Measurements from ENCODE around the gene PIRT. TPM values are rescaled to one million over a fixed set of nuclear protein-coding genes. Genes with fewer than 3 reads are reported as not detected.

Gene PIRT
- total RNA-seq, 2 donors from 2014 or later, result not detected

- Mint-ChIP-seq H3K4me3 (no peak overlapping the region), H3K27ac (no peak overlapping the region), H3K9me3 (no peaks in the 10 kb centered on the region), H3K36me3 (ENCODE audit: insufficient read depth in 2 of 2) (no peaks in the 10 kb centered on the region), H3K27me3 (ENCODE audit: low read depth) (no peaks in the 10 kb centered on the region), H3K4me1 (ENCODE audit: low read depth) (no peaks in the 10 kb centered on the region)
- ATAC-seq (replicated peaks in 1 of 2) (no peak), DNase-seq (no peak)
Measured at GRCh38 chr17:10807704-10808128, 30.2 kb downstream of the PIRT start.

GRCh38 chr17:10806545-10807262 is 31.2 kb downstream of the PIRT start:
- no peak overlapping the region for H3K27ac Mint-ChIP-seq
- no peaks in the 10 kb centered on the region for H3K36me3 Mint-ChIP-seq (ENCODE audit: insufficient read depth in 2 of 2)
- ATAC-seq (replicated peaks in 1 of 2) (no peak), DNase-seq (no peak)
- H3K27me3 Mint-ChIP-seq (ENCODE audit: low read depth), result no peaks in the 10 kb centered on the region
- no peaks in the 10 kb centered on the region for H3K4me1 Mint-ChIP-seq (ENCODE audit: low read depth)
- H3K4me3 Mint-ChIP-seq, result no peak overlapping the region
- H3K9me3 Mint-ChIP-seq, result no peaks in the 10 kb centered on the region

- no peaks in the 10 kb centered on the region for H3K9me3 Mint-ChIP-seq
- no peak for DNase-seq
- no peaks in the 10 kb centered on the region for H3K36me3 Mint-ChIP-seq (ENCODE audit: insufficient read depth in 2 of 2)
- no peaks in the 10 kb centered on the region for H3K27me3 Mint-ChIP-seq (ENCODE audit: low read depth)
- ATAC-seq (replicated peaks in 1 of 2), result no peak
- no peak overlapping the region for H3K27ac Mint-ChIP-seq
- H3K4me1 Mint-ChIP-seq (ENCODE audit: low read depth), result no peaks in the 10 kb centered on the region
- no peak overlapping the region for H3K4me3 Mint-ChIP-seq
Measured at GRCh38 chr17:10805911-10806310, 32.0 kb downstream of the PIRT start.

GRCh38 chr17:10804546-10804945 is 33.3 kb downstream of the PIRT start:
- Mint-ChIP-seq H3K27me3 (ENCODE audit: low read depth) (no peaks in the 10 kb centered on the region), H3K4me3 (no peak overlapping the region), H3K36me3 (ENCODE audit: insufficient read depth in 2 of 2) (no peaks in the 10 kb centered on the region), H3K4me1 (ENCODE audit: low read depth) (no peaks in the 10 kb centered on the region), H3K9me3 (no peaks in the 10 kb centered on the region), H3K27ac (no peak overlapping the region)
- ATAC-seq (replicated peaks in 1 of 2) (no peak), DNase-seq (no peak)

- Mint-ChIP-seq H3K27me3 (ENCODE audit: low read depth) (no peaks in the 10 kb centered on the region), H3K27ac (no peak within 1 kb of the TSS), H3K4me1 (ENCODE audit: low read depth) (no peaks in the 10 kb centered on the region), H3K36me3 (ENCODE audit: insufficient read depth in 2 of 2) (no peaks in the 10 kb centered on the region), H3K4me3 (no peak within 1 kb of the TSS), H3K9me3 (no peaks in the 10 kb centered on the region)
- no peak for DNase-seq
- no peak for ATAC-seq (replicated peaks in 1 of 2)
Measured at GRCh38 chr17:10803830-10804475, 33.9 kb downstream of the PIRT start, which contains the start of gene TMEM238L. Gene TMEM238L, minus strand, starts transcription at chr17:10804099. Its CDS starts 136 bp downstream, at chr17:10803963.

- H3K9me3 Mint-ChIP-seq, result no peaks in the 10 kb centered on the region
- no peak overlapping the region for H3K4me3 Mint-ChIP-seq
- no peak for DNase-seq
- no peaks in the 10 kb centered on the region for H3K4me1 Mint-ChIP-seq (ENCODE audit: low read depth)
- H3K27me3 Mint-ChIP-seq (ENCODE audit: low read depth), result no peaks in the 10 kb centered on the region
- no peaks in the 10 kb centered on the region for H3K36me3 Mint-ChIP-seq (ENCODE audit: insufficient read depth in 2 of 2)
- no peak for ATAC-seq (replicated peaks in 1 of 2)
- no peak overlapping the region for H3K27ac Mint-ChIP-seq
Measured at GRCh38 chr17:10803350-10803749, 34.5 kb downstream of the PIRT start.

- H3K27me3 Mint-ChIP-seq (ENCODE audit: low read depth), result no peaks in the 10 kb centered on the region
- DNase-seq, result no peak
- no peaks in the 10 kb centered on the region for H3K4me1 Mint-ChIP-seq (ENCODE audit: low read depth)
- H3K27ac Mint-ChIP-seq, result no peak overlapping the region
- H3K36me3 Mint-ChIP-seq (ENCODE audit: insufficient read depth in 2 of 2), result no peaks in the 10 kb centered on the region
- ATAC-seq (replicated peaks in 1 of 2), result no peak
- no peak overlapping the region for H3K4me3 Mint-ChIP-seq
- H3K9me3 Mint-ChIP-seq, result no peaks in the 10 kb centered on the region
Measured at GRCh38 chr17:10802496-10803284, 35.2 kb downstream of the PIRT start.

- H3K9me3 Mint-ChIP-seq, result no peaks in the 10 kb centered on the region
Measured at GRCh38 chr17:10799407-10799806, 38.5 kb downstream of the PIRT start.

GRCh38 chr17:10798910-10799309 is 39.0 kb downstream of the PIRT start:
- Mint-ChIP-seq H3K4me3 (no peak overlapping the region), H3K36me3 (ENCODE audit: insufficient read depth in 2 of 2) (no peaks in the 10 kb centered on the region), H3K4me1 (ENCODE audit: low read depth) (no peaks in the 10 kb centered on the region), H3K9me3 (no peaks in the 10 kb centered on the region), H3K27ac (no peak overlapping the region), H3K27me3 (ENCODE audit: low read depth) (no peaks in the 10 kb centered on the region)
- ATAC-seq (replicated peaks in 1 of 2), result no peak
- DNase-seq, result no peak

More at GRCh38 chr17:10799407-10799806, 38.5 kb downstream of the PIRT start:
- ATAC-seq (replicated peaks in 1 of 2), result no peak
- no peaks in the 10 kb centered on the region for H3K27me3 Mint-ChIP-seq (ENCODE audit: low read depth)
- H3K36me3 Mint-ChIP-seq (ENCODE audit: insufficient read depth in 2 of 2), result no peaks in the 10 kb centered on the region
- no peak overlapping the region for H3K4me3 Mint-ChIP-seq
- H3K27ac Mint-ChIP-seq, result no peak overlapping the region
- H3K4me1 Mint-ChIP-seq (ENCODE audit: low read depth), result no peaks in the 10 kb centered on the region
- no peak for DNase-seq

GRCh38 chr17:10798332-10798749 is 39.5 kb downstream of the PIRT start:
- Mint-ChIP-seq H3K36me3 (ENCODE audit: insufficient read depth in 2 of 2) (no peaks in the 10 kb centered on the region), H3K4me3 (no peak overlapping the region), H3K4me1 (ENCODE audit: low read depth) (no peaks in the 10 kb centered on the region), H3K9me3 (no peaks in the 10 kb centered on the region), H3K27ac (no peak overlapping the region), H3K27me3 (ENCODE audit: low read depth) (no peaks in the 10 kb centered on the region)
- no peak for DNase-seq
- no peak for ATAC-seq (replicated peaks in 1 of 2)

- no peaks in the 10 kb centered on the region for H3K4me1 Mint-ChIP-seq (ENCODE audit: low read depth)
- no peaks in the 10 kb centered on the region for H3K36me3 Mint-ChIP-seq (ENCODE audit: insufficient read depth in 2 of 2)
- no peaks in the 10 kb centered on the region for H3K27me3 Mint-ChIP-seq (ENCODE audit: low read depth)
- ATAC-seq (replicated peaks in 1 of 2) (no peak), DNase-seq (no peak)
- no peak overlapping the region for H3K4me3 Mint-ChIP-seq
- no peak overlapping the region for H3K27ac Mint-ChIP-seq
- no peaks in the 10 kb centered on the region for H3K9me3 Mint-ChIP-seq
Measured at GRCh38 chr17:10797476-10798328, 40.2 kb downstream of the PIRT start.

GRCh38 chr17:10793816-10794215 is 44.1 kb downstream of the PIRT start:
- no peak for ATAC-seq (replicated peaks in 1 of 2)
- no peak overlapping the region for H3K27ac Mint-ChIP-seq
- DNase-seq, result no peak
- peaks cover 7% of the 10 kb centered on the region for H3K4me1 Mint-ChIP-seq (ENCODE audit: low read depth)
- H3K9me3 Mint-ChIP-seq, result no peaks in the 10 kb centered on the region
- H3K4me3 Mint-ChIP-seq, result no peak overlapping the region
- H3K36me3 Mint-ChIP-seq (ENCODE audit: insufficient read depth in 2 of 2), result no peaks in the 10 kb centered on the region
- no peaks in the 10 kb centered on the region for H3K27me3 Mint-ChIP-seq (ENCODE audit: low read depth)

All from activated T-cell treated with anti-CD3 and anti-CD28 coated beads, Interleukin-2, amount 50 U/mL, for 72 hours (primary cell).